NB4 (cell line): Measurements from ENCODE around the gene NAA80.
A peak's percentile ranks its signal among the peaks of the same experiment; 100 is the strongest.

Source experiments
- DNase-seq: peaks from one replicate; pipeline ENCODE4 v3.0.0; 2010; ENCODE audit warnings: low read depth
- H3K4me3 ChIP-seq: one replicate; pipeline ENCODE4 v1.5.1; 2011; ENCODE audit warnings: mild to moderate bottlenecking, low read depth, low read length, moderate library complexity
- MYC ChIP-seq: IDR thresholded peaks from 2 replicates; pipeline ENCODE4 v1.6.1; 2011; ENCODE audit warnings: low read depth, low read length
- POLR2A ChIP-seq: IDR thresholded peaks from 2 replicates; pipeline ENCODE4 v1.6.1; 2011; ENCODE audit warnings: mild to moderate bottlenecking; ENCODE audit not compliant: insufficient read length; ENCODE audit errors: extremely low read depth
- TF ChIP-seq, protein P1 (sequence below): IDR thresholded peaks from 2 replicates; pipeline ENCODE4 v1.6.1; 2011; ENCODE audit warnings: low read depth, low read length
- TF ChIP-seq, protein P2 (sequence below): IDR thresholded peaks from one replicate; pipeline ENCODE4 v1.5.1; 2012; ENCODE audit warnings: low read depth, low read length

The NAA80 gene

DNA sequence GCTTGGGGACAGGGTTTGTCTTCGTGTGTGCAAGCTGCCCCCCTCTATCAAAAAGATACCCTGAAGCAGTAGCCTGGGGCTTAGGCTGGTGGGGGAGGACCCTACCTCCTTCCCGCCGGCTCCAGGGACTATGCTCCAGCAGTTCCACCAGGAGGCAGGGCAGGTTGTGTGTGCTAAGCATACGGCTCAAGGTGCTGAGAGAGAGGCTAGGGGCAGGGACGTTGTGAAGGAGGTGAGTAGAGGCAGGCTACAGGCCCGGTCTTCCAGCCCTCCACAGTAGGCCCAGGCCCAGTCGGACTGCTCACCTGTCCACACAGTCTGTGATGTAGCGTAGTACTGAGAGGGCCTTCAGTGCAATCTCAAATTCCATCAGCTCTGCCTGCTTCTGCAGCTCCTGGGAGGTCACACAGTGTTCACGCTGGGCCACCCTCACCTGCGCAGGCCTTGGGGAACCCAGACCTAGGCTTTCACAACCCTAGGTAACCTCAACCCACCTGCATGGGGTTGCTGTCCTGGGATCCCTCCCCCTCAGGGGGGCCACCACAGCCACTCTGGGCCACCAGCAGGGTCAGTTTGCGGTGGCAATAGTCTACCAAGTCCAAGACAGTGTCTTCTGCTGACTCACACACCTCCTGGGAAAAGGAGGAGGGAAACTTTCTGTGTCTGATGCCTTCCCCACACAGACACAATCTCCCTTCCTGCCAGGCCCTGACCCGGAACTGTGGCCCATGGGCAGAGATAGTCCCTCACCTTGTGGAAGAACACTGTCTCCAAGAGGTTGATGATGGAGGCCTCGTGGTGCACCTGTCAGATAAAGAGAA is 43.8 kb upstream of the NAA80 start:
- H3K4me3 ChIP-seq = no peak overlapping the region
- TF ChIP-seq, protein P1, sequence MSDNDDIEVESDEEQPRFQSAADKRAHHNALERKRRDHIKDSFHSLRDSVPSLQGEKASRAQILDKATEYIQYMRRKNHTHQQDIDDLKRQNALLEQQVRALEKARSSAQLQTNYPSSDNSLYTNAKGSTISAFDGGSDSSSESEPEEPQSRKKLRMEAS = no peak
- no peak for TF ChIP-seq MYC
- peak; percentile 42 for DNase-seq

- TF ChIP-seq, protein P2, sequence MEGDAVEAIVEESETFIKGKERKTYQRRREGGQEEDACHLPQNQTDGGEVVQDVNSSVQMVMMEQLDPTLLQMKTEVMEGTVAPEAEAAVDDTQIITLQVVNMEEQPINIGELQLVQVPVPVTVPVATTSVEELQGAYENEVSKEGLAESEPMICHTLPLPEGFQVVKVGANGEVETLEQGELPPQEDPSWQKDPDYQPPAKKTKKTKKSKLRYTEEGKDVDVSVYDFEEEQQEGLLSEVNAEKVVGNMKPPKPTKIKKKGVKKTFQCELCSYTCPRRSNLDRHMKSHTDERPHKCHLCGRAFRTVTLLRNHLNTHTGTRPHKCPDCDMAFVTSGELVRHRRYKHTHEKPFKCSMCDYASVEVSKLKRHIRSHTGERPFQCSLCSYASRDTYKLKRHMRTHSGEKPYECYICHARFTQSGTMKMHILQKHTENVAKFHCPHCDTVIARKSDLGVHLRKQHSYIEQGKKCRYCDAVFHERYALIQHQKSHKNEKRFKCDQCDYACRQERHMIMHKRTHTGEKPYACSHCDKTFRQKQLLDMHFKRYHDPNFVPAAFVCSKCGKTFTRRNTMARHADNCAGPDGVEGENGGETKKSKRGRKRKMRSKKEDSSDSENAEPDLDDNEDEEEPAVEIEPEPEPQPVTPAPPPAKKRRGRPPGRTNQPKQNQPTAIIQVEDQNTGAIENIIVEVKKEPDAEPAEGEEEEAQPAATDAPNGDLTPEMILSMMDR = no peak
- TF ChIP-seq POLR2A (no peak), MYC (no peak)
- TF ChIP-seq, protein P1 = no peak
- H3K4me3 ChIP-seq = no peak overlapping the region
- DNase-seq = no peak
Observed at GRCh38 chr3:50341996-50342650, 42.9 kb upstream of the NAA80 start.

DNA sequence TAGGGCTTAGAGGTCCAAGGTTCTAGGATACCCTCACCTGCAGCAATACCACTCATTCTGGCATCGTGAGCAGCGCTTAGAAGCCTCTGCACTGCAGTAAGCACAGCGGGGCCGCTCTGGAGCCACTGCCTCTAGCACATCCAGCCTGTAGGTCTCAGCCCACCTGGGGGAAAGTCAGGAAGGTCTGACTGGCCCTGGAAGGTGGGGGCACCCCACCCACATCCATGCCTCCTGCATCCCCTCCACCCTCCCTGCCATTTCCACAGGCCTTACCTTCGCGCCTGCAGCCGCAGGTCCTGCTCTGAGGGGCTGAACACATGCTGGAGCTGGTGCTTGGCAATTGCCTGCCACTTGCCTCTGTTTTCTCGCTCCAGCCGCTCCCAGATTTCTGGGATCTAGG is 42.3 kb upstream of the NAA80 start:
- peak overlapping the region; percentile 64 for H3K4me3 ChIP-seq
- no peak for DNase-seq
- TF ChIP-seq POLR2A (no peak), MYC (no peak)
- TF ChIP-seq, protein P1 = no peak
- TF ChIP-seq, protein P2 = no peak

DNA sequence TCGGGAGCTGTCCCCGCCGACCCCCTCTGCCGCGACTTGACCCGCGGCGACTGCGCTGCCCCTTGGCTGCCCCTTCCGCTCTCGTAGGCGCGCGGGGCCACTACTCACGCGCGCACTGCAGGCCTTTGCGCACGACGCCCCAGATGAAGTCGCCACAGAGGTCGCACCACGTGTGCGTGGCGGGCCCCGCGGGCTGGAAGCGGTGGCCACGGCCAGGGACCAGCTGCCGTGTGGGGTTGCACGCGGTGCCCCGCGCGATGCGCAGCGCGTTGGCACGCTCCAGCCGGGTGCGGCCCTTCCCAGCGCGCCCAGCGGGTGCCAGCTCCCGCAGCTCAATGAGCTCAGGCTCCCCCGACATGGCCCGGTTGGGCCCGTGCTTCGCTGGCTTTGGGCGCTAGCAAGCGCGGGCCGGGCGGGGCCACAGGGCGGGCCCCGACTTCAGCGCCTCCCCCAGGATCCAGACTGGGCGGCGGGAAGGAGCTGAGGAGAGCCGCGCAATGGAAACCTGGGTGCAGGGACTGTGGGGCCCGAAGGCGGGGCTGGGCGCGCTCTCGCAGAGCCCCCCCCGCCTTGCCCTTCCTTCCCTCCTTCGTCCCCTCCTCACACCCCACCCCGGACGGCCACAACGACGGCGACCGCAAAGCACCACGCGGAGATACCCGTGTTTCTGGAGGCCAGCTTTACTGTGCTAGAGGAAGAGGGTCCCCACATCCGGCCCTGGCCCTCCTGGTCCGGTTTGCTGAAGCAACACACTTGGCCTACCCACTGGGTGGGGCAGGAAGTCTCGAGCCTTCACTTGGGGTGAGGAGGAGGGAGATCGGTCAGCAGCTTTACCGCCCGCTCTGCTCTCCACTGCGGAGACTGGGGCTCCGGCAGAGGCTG is 41.5 kb upstream of the NAA80 start, which contains the start of gene RASSF1:
Gene RASSF1, minus strand, starts transcription at position 389 of the 882 bp plus-strand sequence. Its CDS starts 31 bp downstream, at position 358.
- DNase-seq = peak; percentile 98
- peak within 1 kb of the TSS; percentile 99 for H3K4me3 ChIP-seq
- peak; percentile 84 for TF ChIP-seq POLR2A
- TF ChIP-seq, protein P1 = peak; percentile 92
- TF ChIP-seq, protein P2 = no peak
- peak; percentile 95 for TF ChIP-seq MYC

GRCh38 chr3:50340147-50340447 is 40.9 kb upstream of the NAA80 start:
- no peak for DNase-seq
- TF ChIP-seq MYC = no peak
- H3K4me3 ChIP-seq = peak overlapping the region; percentile 99

- peak overlapping the region; percentile 99 for H3K4me3 ChIP-seq
- TF ChIP-seq POLR2A (no peak), MYC (no peak)
- TF ChIP-seq, protein P2 = no peak
- TF ChIP-seq, protein P1 = no peak
- peak; percentile 69 for DNase-seq
Observed at GRCh38 chr3:50339485-50340146, 40.4 kb upstream of the NAA80 start.
